A549 (cell line): ENCODE data around the gene RIPOR2. TPM values are rescaled to one million over a fixed set of nuclear protein-coding genes. Genes with fewer than 3 reads are reported as not detected.

Experiments used
- ATAC-seq, 2 experiments: fragments of 200-7000 bp in 1 of 2; fragments of >200 bp in 1 of 2; cut with Nextera tagmentation in 1 of 2; cut with Tn5 transposase in 1 of 2; 3 replicates each; pipeline versions ENCODE4 v1.8.0 to v1.9.1; 2018 to 2020; ENCODE audit warnings: mild to moderate bottlenecking in 1 of 2, moderate library complexity in 1 of 2
- CTCF ChIA-PET: fragments of 300-600 bp; sonication (Branson Sonifier 250); formaldehyde crosslinking; extraction: SDS; loops from one replicate; lab custom pipeline; 2021; ENCODE audit warnings: antibody characterized with exemption, inconsistent platforms; lab: Yijun Ruan, JAX
- POLR2A ChIA-PET: fragments of 350-600 bp; formaldehyde crosslinking; extraction: SDS; loops from one replicate; lab custom pipeline; 2021; ENCODE audit warnings: antibody characterized with exemption, inconsistent platforms; lab: Yijun Ruan, JAX
- DNase-seq, 2 experiments: peaks; one replicate each; pipeline versions ENCODE4 v3.0.0 to v3.0.0-alpha.2; 2011 to 2016; ENCODE audit warnings: low read depth in 1 of 2, low spot score in 1 of 2
- FAIRE-seq: peaks from 2 replicates; lab custom pipeline; 2011; peaks lifted over from hg19 to GRCh38; lab: Jason Lieb, UNC
- H3K27ac ChIP-seq, 2 experiments: fragments of >200 bp; sonication (Bioruptor Twin); formaldehyde crosslinking; 3 replicates each; pipeline ENCODE4 v1.5.1; 2016 to 2017
- H3K4me1 ChIP-seq: fragments of >200 bp; sonication (Bioruptor Twin); formaldehyde crosslinking; 3 replicates; pipeline ENCODE4 v1.6.1; 2016
- H3K4me2 ChIP-seq: fragments of >200 bp; sonication (Bioruptor Twin); formaldehyde crosslinking; 3 replicates; pipeline ENCODE4 v1.6.1; 2016
- H3K4me3 ChIP-seq: fragments of >200 bp; sonication (Bioruptor Twin); formaldehyde crosslinking; 3 replicates; pipeline ENCODE4 v1.5.1; 2016
- H3K9me3 ChIP-seq: fragments of >200 bp; sonication (Bioruptor Twin); formaldehyde crosslinking; 3 replicates; pipeline ENCODE4 v1.6.1; 2016
- CBX2 ChIP-seq: fragments of 200-600 bp; sonication (generic); IDR thresholded peaks from 2 replicates; pipeline ENCODE4 v1.6.1; 2016; ENCODE audit warnings: low read depth, mild to moderate bottlenecking, borderline replicate concordance
- CBX8 ChIP-seq: fragments of 200-600 bp; sonication (generic); IDR thresholded peaks from 2 replicates; pipeline ENCODE4 v1.6.1; 2016
- CEBPB ChIP-seq, 2 experiments: fragments of >200 bp in 1 of 2; sonication (Bioruptor Twin) in 1 of 2; formaldehyde crosslinking in 1 of 2; IDR thresholded peaks; 2 replicates each; pipeline ENCODE4 v1.6.1; 2012 to 2016
- EHF ChIP-seq: fragments of 250-450 bp; sonication (Bioruptor Pico); IDR thresholded peaks from 2 replicates; pipeline ENCODE4 v1.5.0; 2020; ENCODE audit warnings: mild to moderate bottlenecking
- ELK1 ChIP-seq: fragments of 150-350 bp; IDR thresholded peaks from 2 replicates; pipeline ENCODE4 v1.6.1; 2014; ENCODE audit warnings: low read depth, mild to moderate bottlenecking, low read length
- ESRRA ChIP-seq: fragments of 150-350 bp; IDR thresholded peaks from 2 replicates; pipeline ENCODE4 v1.6.1; 2014; ENCODE audit warnings: mild to moderate bottlenecking, low read length, borderline replicate concordance
- GATA3 ChIP-seq: IDR thresholded peaks from 2 replicates; pipeline ENCODE4 v1.6.1; 2012; ENCODE audit warnings: borderline replicate concordance
- HEYL ChIP-seq: fragments of 250-450 bp; sonication (Bioruptor Pico); IDR thresholded peaks from 2 replicates; pipeline ENCODE4 v1.8.0; 2021; ENCODE audit warnings: mild to moderate bottlenecking, moderate library complexity
- HMGXB4 ChIP-seq: fragments of 250-450 bp; sonication (Bioruptor Pico); IDR thresholded peaks from 2 replicates; pipeline ENCODE4 v1.5.0; 2021; ENCODE audit warnings: mild to moderate bottlenecking, moderate library complexity, borderline replicate concordance
- HOXB13 ChIP-seq: fragments of 250-450 bp; sonication (Bioruptor Pico); IDR thresholded peaks from 2 replicates; pipeline ENCODE4 v1.5.0; 2020; ENCODE audit warnings: low read depth, mild to moderate bottlenecking, moderate library complexity
- JUN ChIP-seq, 2 experiments: fragments of >200 bp; sonication (Bioruptor Twin); formaldehyde crosslinking; IDR thresholded peaks; 2 replicates in 1 of 2; 3 replicates in 1 of 2; pipeline ENCODE4 v1.6.1; 2016 to 2017
- MAFK ChIP-seq: fragments of 450-650 bp; IDR thresholded peaks from 2 replicates; pipeline ENCODE4 v1.6.1; 2014; ENCODE audit not compliant: partially characterized antibody
- MAZ ChIP-seq: fragments of 150-350 bp; IDR thresholded peaks from 2 replicates; pipeline ENCODE4 v1.6.1; 2014; ENCODE audit warnings: antibody characterized with exemption, low read depth, low read length, borderline replicate concordance
- NFE2L2 ChIP-seq: fragments of 150-350 bp; conservative IDR thresholded peaks from 2 replicates; pipeline ENCODE4 v1.6.1; 2014; ENCODE audit warnings: low read length
- PHF8 ChIP-seq: fragments of 200-600 bp; sonication (generic); IDR thresholded peaks from 2 replicates; pipeline ENCODE4 v1.6.1; 2016; ENCODE audit warnings: low read depth, mild to moderate bottlenecking, antibody characterized with exemption, moderate library complexity, borderline replicate concordance
- REST ChIP-seq: fragments of 200-600 bp; sonication (generic); IDR thresholded peaks from 2 replicates; pipeline ENCODE4 v1.6.1; 2016; ENCODE audit warnings: antibody characterized with exemption, mild to moderate bottlenecking, moderate library complexity
- RFX5 ChIP-seq: fragments of 450-650 bp; IDR thresholded peaks from 2 replicates; pipeline ENCODE4 v1.7.1; 2014; ENCODE audit warnings: antibody characterized with exemption, mild to moderate bottlenecking, moderate library complexity
- RNF2 ChIP-seq: fragments of 200-600 bp; sonication (generic); IDR thresholded peaks from 2 replicates; pipeline ENCODE4 v1.6.1; 2016; ENCODE audit warnings: low read depth, mild to moderate bottlenecking, antibody characterized with exemption, moderate library complexity, borderline replicate concordance
- ZC3H11A ChIP-seq: fragments of 450-650 bp; IDR thresholded peaks from 2 replicates; pipeline ENCODE4 v1.6.1; 2014; ENCODE audit warnings: antibody characterized with exemption, mild to moderate bottlenecking
- ZNF302 ChIP-seq: fragments of 250-450 bp; sonication (Bioruptor Pico); IDR thresholded peaks from 2 replicates; pipeline ENCODE4 v1.9.0; 2021; ENCODE audit warnings: inconsistent platforms, mild to moderate bottlenecking, moderate library complexity
- ZSCAN20 ChIP-seq: fragments of 250-450 bp; sonication (Bioruptor Pico); IDR thresholded peaks from 2 replicates; pipeline ENCODE4 v1.8.0; 2022; ENCODE audit warnings: mild to moderate bottlenecking, moderate library complexity
- WGBS: methylation state at CpG from one replicate; pipeline ENCODE4 v1.1.6; 2017; ENCODE audit errors: missing lambda C conversion rate; 5-methylcytosine and 5-hydroxymethylcytosine counted together
- polyA plus RNA-seq, 4 experiments: library from polyadenylated mRNA; depleted of rRNA in 3 of 4; stranded (reverse); fragments of >200 nt; fragmentation: RNase III in 1 of 4; extraction: RNeasy Plus Mini Kit Qiagen cat#74134 plus additional on column Dnase treatment in 1 of 4; gene quantifications; 2 replicates in 3 of 4; 3 replicates in 1 of 4; pipeline ENCODE4 v1.2.3, GENCODE V29; 2011 to 2017
- TF ChIP-seq, protein P1 (sequence below): fragments of >200 bp; sonication (Bioruptor Twin); formaldehyde crosslinking; IDR thresholded peaks from 3 replicates; pipeline ENCODE4 v1.5.1; 2016
- TF ChIP-seq, protein P2 (sequence below): IDR thresholded peaks from 2 replicates; pipeline ENCODE4 v1.6.1; 2012; ENCODE audit warnings: low read depth, borderline replicate concordance
- TF ChIP-seq, protein P3 (sequence below): fragments of >200 bp; sonication (Bioruptor Twin); formaldehyde crosslinking; IDR thresholded peaks from 2 replicates; pipeline ENCODE4 v1.6.1; 2016

RIPOR2 gene
- polyA plus RNA-seq, 2 of the 4 experiments (the other 2 are of a cell fraction) = 0.01 TPM; not detected in 1

DNA sequence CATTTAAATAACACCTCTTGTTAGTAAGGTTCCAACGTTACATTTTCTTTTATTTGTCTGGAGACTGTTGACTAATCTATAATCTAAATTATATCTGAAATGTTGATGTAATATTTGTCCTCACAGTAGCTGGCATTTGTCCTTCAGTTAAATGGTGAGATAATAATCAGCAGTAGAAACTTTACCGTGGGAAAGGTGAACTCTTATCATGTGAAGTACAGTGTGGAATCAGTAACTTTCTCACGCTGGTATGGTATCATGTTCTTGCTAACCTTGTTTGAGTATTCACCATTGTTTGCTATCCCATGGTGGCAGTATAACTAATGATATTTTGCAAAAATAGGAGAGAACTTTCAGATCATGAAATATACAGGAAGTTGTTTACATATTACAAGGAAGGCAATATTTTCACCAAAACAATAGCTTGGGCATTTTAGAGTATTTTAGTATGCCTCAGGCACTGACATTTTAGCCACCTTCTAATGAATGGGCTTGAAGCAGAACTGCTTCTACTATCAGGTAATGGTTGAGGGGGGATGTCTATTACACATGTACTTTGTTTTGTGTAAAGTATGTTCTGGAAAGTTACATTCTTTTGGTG, 156.2 kb downstream of the RIPOR2 start:
- DNase-seq (no peak), FAIRE-seq (no peak), ATAC-seq (no peak)
- TF ChIP-seq, protein P1, sequence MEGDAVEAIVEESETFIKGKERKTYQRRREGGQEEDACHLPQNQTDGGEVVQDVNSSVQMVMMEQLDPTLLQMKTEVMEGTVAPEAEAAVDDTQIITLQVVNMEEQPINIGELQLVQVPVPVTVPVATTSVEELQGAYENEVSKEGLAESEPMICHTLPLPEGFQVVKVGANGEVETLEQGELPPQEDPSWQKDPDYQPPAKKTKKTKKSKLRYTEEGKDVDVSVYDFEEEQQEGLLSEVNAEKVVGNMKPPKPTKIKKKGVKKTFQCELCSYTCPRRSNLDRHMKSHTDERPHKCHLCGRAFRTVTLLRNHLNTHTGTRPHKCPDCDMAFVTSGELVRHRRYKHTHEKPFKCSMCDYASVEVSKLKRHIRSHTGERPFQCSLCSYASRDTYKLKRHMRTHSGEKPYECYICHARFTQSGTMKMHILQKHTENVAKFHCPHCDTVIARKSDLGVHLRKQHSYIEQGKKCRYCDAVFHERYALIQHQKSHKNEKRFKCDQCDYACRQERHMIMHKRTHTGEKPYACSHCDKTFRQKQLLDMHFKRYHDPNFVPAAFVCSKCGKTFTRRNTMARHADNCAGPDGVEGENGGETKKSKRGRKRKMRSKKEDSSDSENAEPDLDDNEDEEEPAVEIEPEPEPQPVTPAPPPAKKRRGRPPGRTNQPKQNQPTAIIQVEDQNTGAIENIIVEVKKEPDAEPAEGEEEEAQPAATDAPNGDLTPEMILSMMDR = no peak
- no peak for TF ChIP-seq PHF8
- TF ChIP-seq, protein P2, sequence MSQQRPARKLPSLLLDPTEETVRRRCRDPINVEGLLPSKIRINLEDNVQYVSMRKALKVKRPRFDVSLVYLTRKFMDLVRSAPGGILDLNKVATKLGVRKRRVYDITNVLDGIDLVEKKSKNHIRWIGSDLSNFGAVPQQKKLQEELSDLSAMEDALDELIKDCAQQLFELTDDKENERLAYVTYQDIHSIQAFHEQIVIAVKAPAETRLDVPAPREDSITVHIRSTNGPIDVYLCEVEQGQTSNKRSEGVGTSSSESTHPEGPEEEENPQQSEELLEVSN = no peak
- TF ChIP-seq EHF = no peak
- TF ChIP-seq, protein P3, sequence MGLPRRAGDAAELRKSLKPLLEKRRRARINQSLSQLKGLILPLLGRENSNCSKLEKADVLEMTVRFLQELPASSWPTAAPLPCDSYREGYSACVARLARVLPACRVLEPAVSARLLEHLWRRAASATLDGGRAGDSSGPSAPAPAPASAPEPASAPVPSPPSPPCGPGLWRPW = no peak
- no peak for TF ChIP-seq ELK1
- TF ChIP-seq NFE2L2 = no peak
- no peak for TF ChIP-seq JUN (IDR thresholded peaks at IDR 0.05)
- no peak for TF ChIP-seq MAZ
- no peak for TF ChIP-seq CBX2
- TF ChIP-seq HOXB13 (CRISPR knock-in tag) = no peak
- TF ChIP-seq ZNF302 = no peak
- TF ChIP-seq HMGXB4 (CRISPR knock-in tag) = no peak
- TF ChIP-seq CBX8 = no peak
- no peak for TF ChIP-seq REST
- TF ChIP-seq MAFK = no peak
- Histone ChIP-seq H3K4me1 (peaks cover 36% of the 10 kb centered on the region; the same call in 2 of the 3 replicates), H3K4me2 (peak overlapping the region; percentile 93), H3K4me3 (no peak overlapping the region), H3K27ac (no peak overlapping the region), H3K9me3 (no peaks in the 10 kb centered on the region)
- ChIA-PET POLR2A (no interaction called here), CTCF (no interaction called here)
- WGBS = 21% methylated on average over 3 of the region's 3 CpGs

- H3K4me2 ChIP-seq = peak overlapping the region; percentile 93
- ATAC-seq = no peak
- ChIA-PET CTCF (no interaction called here), POLR2A (no interaction called here)
- DNase-seq = no peak
- no peak overlapping the region for H3K27ac ChIP-seq
- no peak overlapping the region for H3K4me3 ChIP-seq
- no peaks in the 10 kb centered on the region for H3K9me3 ChIP-seq
- FAIRE-seq = no peak
- peaks cover 36% of the 10 kb centered on the region; the same call in 2 of the 3 replicates for H3K4me1 ChIP-seq
- TF ChIP-seq ZSCAN20 (CRISPR knock-in tag) (no peak), ESRRA (no peak), RFX5 (no peak), CEBPB (IDR thresholded peaks at IDR 0.05) (no peak), ELK1 (no peak), HEYL (CRISPR knock-in tag) (no peak), EHF (no peak), ZC3H11A (no peak), GATA3 (no peak), RNF2 (no peak)
- TF ChIP-seq, protein P1 = no peak
Measured at GRCh38 chr6:24778878-24779277, 156.9 kb downstream of the RIPOR2 start.
